Stomach (tissue), 4 donors: ENCODE results near the gene TFEB.

Experiments
- CTCF ChIP-seq, 7 experiments: fragments of 450-650 bp in 4 of 7; fragments of 200-600 bp in 3 of 7; sonication (generic) in 3 of 7; IDR thresholded peaks; one replicate each; pipeline ENCODE4 v1.5.1; 2016 to 2019; ENCODE audit warnings: antibody characterized with exemption in 7 of 7, control low read depth in 2 of 7, mild to moderate bottlenecking in 1 of 7
- POLR2A ChIP-seq, 4 donors: fragments of 450-650 bp; IDR thresholded peaks; one replicate each; pipeline ENCODE4 v1.6.1; 2016; ENCODE audit warnings: antibody characterized with exemption in 4 of 4, control low read depth in 2 of 4, mild to moderate bottlenecking in 1 of 4, moderate library complexity in 1 of 4
- POLR2AphosphoS5 ChIP-seq, 3 donors: sonication (generic); formaldehyde crosslinking; IDR thresholded peaks; one replicate each; pipeline ENCODE4 v1.6.1; 2016; ENCODE audit warnings: antibody characterized with exemption in 3 of 3

GRCh38 chr6:41755895-41756294 is 20.5 kb upstream of the TFEB start:
- TF ChIP-seq CTCF (IDR thresholded peaks at IDR 0.05), result no peak
- no peak for TF ChIP-seq POLR2A (IDR thresholded peaks at IDR 0.05)
- TF ChIP-seq POLR2AphosphoS5 (IDR thresholded peaks at IDR 0.05), result no peak
